ENCODE results near the gene FRAT2. TPM values are rescaled to one million over a fixed set of nuclear protein-coding genes. Genes with fewer than 3 reads are reported as not detected.

The FRAT2 gene
- total and polyA plus RNA-seq, 2 of the 4 experiments (the other 2 are of a cell fraction), result 2.0 to 2.5 TPM

GRCh38 chr10:97378933-97379921 is 44.7 kb upstream of the FRAT2 start:
- ChIA-PET CTCF (no interaction called here), POLR2A (ENCODE audit: unreplicated experiment) (no interaction called here)
- no peaks in the 10 kb centered on the region for H3K27me3 ChIP-seq (ENCODE audit: control insufficient read depth, insufficient read depth, low read length)
- no peak overlapping the region for H2BK5ac ChIP-seq (ENCODE audit: low read depth, low read length, poor library complexity, severe bottlenecking)
- no peaks in the 10 kb centered on the region for H3K9me3 ChIP-seq (ENCODE audit: control insufficient read depth, insufficient read depth, low read length)
- TF ChIP-seq NFE2L2 (IDR thresholded peaks at IDR 0.05; ENCODE audit: low read depth, low read length), result no peak
- no peak for TF ChIP-seq RFX5 (IDR thresholded peaks at IDR 0.05; ENCODE audit: low read depth, low read length)
- no peak overlapping the region for H4K8ac ChIP-seq (ENCODE audit: low read depth in 2 of 2, low read length in 2 of 2)
- no peak overlapping the region for H3K4me2 ChIP-seq (ENCODE audit: low read depth, low read length)
- H2AK9ac ChIP-seq (replicated peaks; ENCODE audit: low read depth, low read length, poor library complexity), result peak overlapping the region; percentile 42
- no peaks in the 10 kb centered on the region for H3K9me1 ChIP-seq (ENCODE audit: insufficient read depth, low read length)
- no peak overlapping the region for H3K14ac ChIP-seq (replicated peaks; ENCODE audit: low read depth, low read length)
- no peak overlapping the region for H4K5ac ChIP-seq (ENCODE audit: low read depth, low read length)
- in situ Hi-C loops (cut with MboI; ENCODE audit: low sequenced_read_pairs), result no loop called here
- H3K4me3 ChIP-seq (ENCODE audit: insufficient read depth, low read depth, low read length), result no peak overlapping the region
- H3K36me3 ChIP-seq (ENCODE audit: control insufficient read depth, insufficient read depth, low read length), result peaks cover 26% of the 10 kb centered on the region
- no TSS peak for BruUV-seq (replicated peaks)
- no peak overlapping the region for H2BK15ac ChIP-seq (ENCODE audit: low read depth, low read length)
- H2BK20ac ChIP-seq (ENCODE audit: low read depth, low read length), result no peak overlapping the region
- no peak overlapping the region for H3K18ac ChIP-seq (ENCODE audit: low read depth, low read length)
- H3K27ac ChIP-seq (ENCODE audit: insufficient read depth, low read length), result no peak overlapping the region
- no peaks in the 10 kb centered on the region for H3K4me1 ChIP-seq (ENCODE audit: control insufficient read depth, insufficient read depth, low read length)
- no peak overlapping the region for H2AK5ac ChIP-seq (ENCODE audit: low read depth, low read length)
- ATAC-seq (ENCODE audit: low read depth) (no peak), DNase-seq (no peak)
- no peak overlapping the region for H4K91ac ChIP-seq (ENCODE audit: insufficient read depth, low read depth, low read length)
- H3K4ac ChIP-seq (ENCODE audit: low read depth, low read length), result no peak overlapping the region
- no peak overlapping the region for H2AFZ ChIP-seq (replicated peaks; ENCODE audit: low read length, poor library complexity)
- H3K9ac ChIP-seq (ENCODE audit: low read depth, low read length), result no peak overlapping the region
- dilution Hi-C loops (cut with HindIII; ENCODE audit: low sequenced_read_pairs, unreplicated experiment), result no loop called here
- no peaks in the 10 kb centered on the region for H4K20me1 ChIP-seq (ENCODE audit: insufficient read depth, low read length)
- no peak overlapping the region for H3K23ac ChIP-seq (ENCODE audit: low read depth, low read length)
- no peaks in the 10 kb centered on the region; a peak in 1 of 4 replicates for H3K79me1 ChIP-seq (ENCODE audit: low read depth in 1 of 2, low read length in 2 of 2)
- H3K56ac ChIP-seq (ENCODE audit: extremely low read depth, insufficient read depth, low read length), result no peak overlapping the region
- WGBS, 2 experiments (ENCODE audit: extremely low coverage in 2 of 2, insufficient read length in 1 of 2), result 96% methylated on average over 7 of the region's 15 CpGs; no CpG with 5 or more reads in 1 of the 2 experiments
- H2BK120ac ChIP-seq (ENCODE audit: low read depth, low read length), result no peak overlapping the region
- intact Hi-C loops (cut with micrococcal nuclease), result no loop called here
